DMS 273 (cell line): ENCODE results near the gene PHKA2.
"Not testable (repeated sequence)": the region's sequence is repeated elsewhere in the genome, so short reads cannot be mapped to it uniquely, and the experiment has no call there.

Experiments used
- DNase-seq: peaks from one replicate; lab custom pipeline; 2025; ENCODE audit not compliant: unreplicated experiment; lab: John Stamatoyannopoulos, UW

The PHKA2 gene

GRCh38 chrX:18873189-18873791 lies 110.6 kb downstream of the PHKA2 start:
- no peak for DNase-seq

- DNase-seq, result no peak
Observed at GRCh38 chrX:18872621-18873020, 111.3 kb downstream of the PHKA2 start.

- no peak for DNase-seq
Observed at GRCh38 chrX:18871970-18872369, 111.9 kb downstream of the PHKA2 start.

- DNase-seq, result no peak
Observed at GRCh38 chrX:18871161-18871890, 112.6 kb downstream of the PHKA2 start.

- no peak for DNase-seq
Observed at GRCh38 chrX:18864390-18864920, 119.5 kb downstream of the PHKA2 start.

- DNase-seq, result no peak
Observed at GRCh38 chrX:18861511-18861910, 122.4 kb downstream of the PHKA2 start.

- no peak for DNase-seq
Observed at GRCh38 chrX:18856645-18856997, 127.3 kb downstream of the PHKA2 start.

GRCh38 chrX:18855919-18856644 lies 127.8 kb downstream of the PHKA2 start:
- no peak for DNase-seq

- DNase-seq, result not testable (repeated sequence)
Observed at GRCh38 chrX:18847901-18848300, 136.0 kb downstream of the PHKA2 start.
